Ovary (tissue), 9 donors: ENCODE results near the gene EPHB1. TPM values are rescaled to one million over a fixed set of nuclear protein-coding genes. Genes with fewer than 3 reads are reported as not detected.

Source experiments
- DNase-seq, 5 donors: peaks; one replicate each; pipeline ENCODE4 v3.0.0-alpha.2; 2019 to 2020
- H3K27ac ChIP-seq, 2 donors: fragments of 200-600 bp; one replicate each; pipeline versions ENCODE4 v1.5.1 to v1.8.0; 2019 to 2022
- H3K27me3 ChIP-seq: fragments of 200-600 bp; one replicate; pipeline ENCODE4 v1.8.0; 2022
- H3K36me3 ChIP-seq: fragments of 200-600 bp; sonication (generic); one replicate; pipeline ENCODE4 v1.5.1; 2019
- H3K4me1 ChIP-seq: one replicate; pipeline ENCODE4 v1.8.1; 2013; ENCODE audit warnings: mild to moderate bottlenecking, moderate library complexity; ENCODE audit not compliant: insufficient read depth
- H3K4me3 ChIP-seq: fragments of 200-600 bp; sonication (generic); one replicate; pipeline ENCODE4 v1.5.1; 2017
- H3K9me3 ChIP-seq, 2 donors: fragments of 200-600 bp in 1 of 2; sonication (generic) in 1 of 2; one replicate each; pipeline versions ENCODE4 v1.5.1 to v1.8.1; 2013 to 2019; ENCODE audit warnings: mild to moderate bottlenecking in 1 of 2, moderate library complexity in 1 of 2
- CTCF ChIP-seq, 3 donors: fragments of 450-650 bp in 2 of 3; fragments of 200-600 bp in 1 of 3; IDR thresholded peaks; one replicate each; pipeline versions ENCODE4 v1.5.1 to v1.8.0; 2016 to 2022; ENCODE audit warnings: antibody characterized with exemption in 3 of 3, mild to moderate bottlenecking in 1 of 3
- EP300 ChIP-seq: sonication (generic); formaldehyde crosslinking; IDR thresholded peaks from one replicate; pipeline ENCODE4 v1.6.1; 2017; ENCODE audit warnings: antibody characterized with exemption
- POLR2A ChIP-seq: fragments of 450-650 bp; IDR thresholded peaks from one replicate; pipeline ENCODE4 v1.6.1; 2017; ENCODE audit warnings: antibody characterized with exemption, mild to moderate bottlenecking, moderate library complexity
- WGBS, 3 donors: extraction: QIAGEN DNeasy Blood & Tissue Kit in 1 of 3; methylation state at CpG; one replicate each; pipeline versions ENCODE4 v1.1.5 to v1.1.7; 2013 to 2017; 5-methylcytosine and 5-hydroxymethylcytosine counted together
- intact Hi-C, 4 donors: fragments of 100-400 bp; cut with DNase I; formaldehyde crosslinking; loops; one replicate each; pipeline versions ENCODE4 v1.11.0 to v1.15.1; 2022 to 2023
- polyA plus RNA-seq, 2 donors: library from polyadenylated mRNA; stranded (reverse); fragments of 200-250 nt in 1 of 2; fragments of 350-450 nt in 1 of 2; fragmentation: Illumina TruSeq in 1 of 2; extraction: RNeasy Lipid Tissue Mini Kit (QIAGEN cat#74804) in 1 of 2; gene quantifications; one replicate each; pipeline ENCODE4 v1.2.3, GENCODE V29; 2013 to 2014
- total RNA-seq, 7 donors: library from RNA; depleted of rRNA in 2 of 7; stranded (reverse); fragments of >200 nt in 2 of 7; fragmentation: NEBNext Ultra II Directional in 3 of 7; extraction: Animal tissue kit (Norgen Biotek cat#: 25700) in 3 of 7; gene quantifications; one replicate each; pipeline versions ENCODE4 v1.1.0 to v1.2.4, GENCODE V29; 2016 to 2023
- donor health status: DM: no; HTN: no; CAD: no; lungs with moderate emphysema.
- donor health status: DM: no; HTN: no; CAD: no.
- donor health status: Bipolar disorder and iron deficiency.
- donor health status: DM: yes; HTN: yes; CAD: no.
- donor health status: DM: no; HTN: no; CAD: no.
- donor health status: DM: yes; HTN: yes; CAD: no.

The EPHB1 gene
- total and polyA plus RNA-seq, 9 donors: 0.25 to 2.7 (median 1.0) TPM

GRCh38 chr3:134974624-134975023, 179.6 kb downstream of the EPHB1 start:
- Histone ChIP-seq H3K36me3 (no peaks in the 10 kb centered on the region), H3K9me3 (no peaks in the 10 kb centered on the region), H3K27ac (no peak overlapping the region), H3K4me1 (no peaks in the 10 kb centered on the region), H3K4me3 (no peak overlapping the region), H3K27me3 (no peaks in the 10 kb centered on the region)
- no peak for DNase-seq
- TF ChIP-seq POLR2A: no peak
- TF ChIP-seq EP300: no peak
- TF ChIP-seq CTCF (IDR thresholded peaks at IDR 0.05): no peak
- WGBS, 3 donors: 38 to 44% (median 44%) methylated on average over 3 of the region's 3 CpGs
- intact Hi-C loops: no loop called here

DNA sequence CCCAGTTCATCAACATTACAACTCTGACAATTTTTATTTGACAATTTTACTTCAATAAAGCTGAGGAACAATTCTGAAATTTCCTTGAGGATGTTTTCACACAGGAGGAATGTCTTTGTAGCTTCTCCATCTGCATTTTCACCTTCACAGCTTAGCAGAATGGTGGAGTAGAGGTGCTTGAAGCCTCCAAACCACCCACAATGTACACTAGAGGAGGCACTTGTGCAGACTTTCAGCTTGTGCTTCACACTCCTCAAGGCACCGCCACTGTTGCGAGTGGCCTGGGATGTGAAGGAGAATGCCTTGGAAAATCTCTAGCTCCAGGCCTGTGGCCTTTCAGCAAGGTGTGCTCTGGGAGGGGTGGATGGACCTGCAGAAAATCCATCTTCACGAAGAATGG, 181.9 kb downstream of the EPHB1 start:
- Histone ChIP-seq H3K4me1 (no peaks in the 10 kb centered on the region), H3K9me3 (no peaks in the 10 kb centered on the region), H3K27me3 (no peaks in the 10 kb centered on the region), H3K27ac (no peak overlapping the region), H3K4me3 (no peak overlapping the region), H3K36me3 (no peaks in the 10 kb centered on the region)
- WGBS, 3 donors: 73 to 88% (median 75%) methylated on average over 3 of the region's 3 CpGs
- DNase-seq: no peak
- TF ChIP-seq POLR2A (no peak), CTCF (IDR thresholded peaks at IDR 0.05) (no peak), EP300 (no peak)
- intact Hi-C loops: no loop called here

DNA sequence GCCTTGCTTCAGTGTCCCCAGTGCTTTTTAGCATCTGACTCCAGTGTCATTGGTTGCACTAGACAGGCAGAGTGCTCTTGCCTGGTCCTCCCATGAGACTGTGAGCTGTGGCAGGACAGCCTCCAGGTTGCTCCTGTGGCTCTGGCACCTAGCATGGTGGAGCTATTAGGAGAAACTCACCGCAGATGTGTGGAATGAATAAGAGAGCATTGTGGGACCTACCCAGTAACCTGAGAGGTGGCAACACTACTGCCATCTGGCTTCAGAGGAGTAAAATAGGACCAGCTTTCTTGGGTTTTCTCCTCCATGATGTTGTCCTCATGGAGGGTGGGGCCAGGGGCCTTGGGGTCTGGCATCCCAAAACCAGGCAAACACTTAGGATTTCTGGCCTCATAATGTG, 183.6 kb downstream of the EPHB1 start:
- H3K4me1 ChIP-seq: no peaks in the 10 kb centered on the region
- TF ChIP-seq POLR2A (no peak), EP300 (no peak), CTCF (IDR thresholded peaks at IDR 0.05) (no peak)
- H3K27me3 ChIP-seq: no peaks in the 10 kb centered on the region
- H3K36me3 ChIP-seq: no peaks in the 10 kb centered on the region
- no peak overlapping the region for H3K4me3 ChIP-seq
- intact Hi-C loops: no loop called here
- no peak for DNase-seq
- no peak overlapping the region for H3K27ac ChIP-seq
- 76 to 92% (median 86%) methylated on average over 1 of the region's 1 CpG for WGBS, 3 donors
- no peaks in the 10 kb centered on the region for H3K9me3 ChIP-seq

DNA sequence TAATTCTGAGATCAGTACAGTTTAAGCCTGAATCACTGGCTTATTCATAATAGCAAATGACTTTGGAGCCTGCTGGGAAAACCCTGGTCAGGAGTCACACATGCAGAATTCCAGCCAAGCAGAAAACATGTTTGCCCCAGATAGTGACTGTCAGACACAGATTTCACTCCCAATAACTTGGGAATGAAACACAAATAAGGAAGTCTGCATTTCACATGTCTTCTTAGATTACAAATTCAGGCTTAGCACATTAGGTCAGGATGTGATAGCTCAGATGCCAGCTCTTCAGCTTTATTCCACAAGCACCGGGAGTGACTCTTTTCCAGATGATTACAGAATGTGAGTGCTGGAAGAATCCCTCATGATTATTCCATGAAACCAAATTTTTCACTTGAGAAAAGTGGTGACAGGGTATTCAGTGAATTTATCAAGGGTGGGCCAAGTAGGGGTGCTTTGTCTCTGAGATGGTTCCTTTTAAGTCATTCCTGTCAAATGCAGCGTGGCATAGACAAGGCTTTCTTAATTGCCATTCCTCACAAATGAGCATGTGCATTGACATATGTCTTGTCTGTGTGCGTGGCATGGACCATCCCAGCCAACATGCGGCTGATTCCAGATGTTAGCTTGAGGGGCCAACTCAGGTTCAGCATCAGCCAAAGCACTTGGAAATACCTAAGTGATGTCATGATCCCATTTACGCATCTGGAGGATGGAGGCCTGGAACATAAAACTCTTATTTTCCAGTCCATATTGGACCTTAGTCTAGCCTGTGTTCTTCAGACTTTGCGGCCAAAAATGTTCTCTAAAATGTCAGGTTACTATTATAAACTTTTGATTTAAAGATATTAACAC, 191.0 kb downstream of the EPHB1 start:
- DNase-seq: no peak
- H3K4me1 ChIP-seq: no peaks in the 10 kb centered on the region
- no peaks in the 10 kb centered on the region for H3K27me3 ChIP-seq
- no peaks in the 10 kb centered on the region for H3K9me3 ChIP-seq
- TF ChIP-seq CTCF (IDR thresholded peaks at IDR 0.05) (no peak), EP300 (no peak), POLR2A (no peak)
- no peaks in the 10 kb centered on the region for H3K36me3 ChIP-seq
- H3K4me3 ChIP-seq: no peak overlapping the region
- 58 to 68% (median 59%) methylated on average over 6 of the region's 6 CpGs for WGBS, 3 donors
- intact Hi-C loops: no loop called here
- no peak overlapping the region for H3K27ac ChIP-seq
